ENCODE data around the gene FAM222A. TPM values are rescaled to one million over a fixed set of nuclear protein-coding genes. Genes with fewer than 3 reads are reported as not detected.

FAM222A gene
- total RNA-seq, 1 experiment from 2014 or later = 2.8 TPM

GRCh38 chr12:109771746-109772621, 58.4 kb downstream of the FAM222A start:
- H4K20me1 ChIP-seq (ENCODE audit: control insufficient read depth, insufficient read depth, insufficient read length) = no peaks in the 10 kb centered on the region
- no peaks in the 10 kb centered on the region; a peak in 1 of 5 replicates for H3K9me3 Mint-ChIP-seq
- no peak overlapping the region for H3K9ac ChIP-seq (ENCODE audit: extremely low read depth, insufficient read length, low read length)

More at GRCh38 chr12:109771746-109772621, 58.4 kb downstream of the FAM222A start:
- Mint-ChIP-seq H3K27ac (no peak overlapping the region; a peak in 1 of 7 replicates), H3K27me3 (ENCODE audit: low read depth) (no peaks in the 10 kb centered on the region), H3K36me3 (ENCODE audit: insufficient read depth in 1 of 3, low read depth in 3 of 3) (no peaks in the 10 kb centered on the region), H3K4me1 (peaks cover 13 to 17% of the 10 kb centered on the region in 2 experiments), H3K4me3 (no peak overlapping the region)
- Histone ChIP-seq H2BK5ac (ENCODE audit: insufficient read length, low read length) (no peak overlapping the region), H4K91ac (ENCODE audit: insufficient read length, low read depth, low read length) (no peak overlapping the region), H3K27ac (ENCODE audit: insufficient read length, low read depth, low read length) (no peak overlapping the region), H2AFZ (ENCODE audit: low read length) (no peak overlapping the region), H3T11ph (ENCODE audit: low read length) (no peak overlapping the region), H2BK20ac (ENCODE audit: low read depth, low read length, poor library complexity, severe bottlenecking) (no peak overlapping the region), H3K4me2 (ENCODE audit: insufficient read depth, insufficient read length, low read length) (no peak overlapping the region), H3K23ac (ENCODE audit: insufficient read length, low read depth, low read length) (no peak overlapping the region), H4K8ac (replicated peaks; ENCODE audit: insufficient read length, low read depth, low read length) (no peak overlapping the region), H2BK120ac (ENCODE audit: low read depth, low read length, poor library complexity, severe bottlenecking) (no peak overlapping the region), H3K4ac (ENCODE audit: low read depth, low read length) (no peak overlapping the region), H3K9me3 (ENCODE audit: control insufficient read depth, low read depth, low read length) (no peaks in the 10 kb centered on the region), H4K5ac (ENCODE audit: insufficient read length, low read depth, low read length) (no peak overlapping the region), H3K79me1 (ENCODE audit: insufficient read depth, low read depth, low read length, poor library complexity, severe bottlenecking) (no peaks in the 10 kb centered on the region), H2BK12ac (ENCODE audit: insufficient read length, low read depth, low read length) (no peak overlapping the region), H2BK15ac (ENCODE audit: low read depth, low read length) (no peak overlapping the region), H3K27me3 (ENCODE audit: insufficient read depth, low read length) (no peaks in the 10 kb centered on the region), H3K18ac (ENCODE audit: insufficient read length, low read depth, low read length) (no peak overlapping the region), H3K14ac (ENCODE audit: insufficient read depth, low read length) (no peak overlapping the region), H3K79me2 (ENCODE audit: insufficient read depth, low read length) (no peaks in the 10 kb centered on the region), H3K23me2 (ENCODE audit: insufficient read length, low read depth, low read length, poor library complexity, severe bottlenecking) (no peaks in the 10 kb centered on the region), H3K56ac (ENCODE audit: insufficient read length, low read depth, low read length) (no peak overlapping the region), H2AK5ac (ENCODE audit: insufficient read length, low read length) (no peak overlapping the region), H3K4me1 (ENCODE audit: insufficient read depth, low read length) (no peaks in the 10 kb centered on the region)
- no CpG with 5 or more reads among the region's 17 CpGs for WGBS (ENCODE audit: extremely low coverage, insufficient read length, low lambda C conversion rate)
- DNase-seq = peak; percentile 45
- peak; percentile 49; the same call in 2 of the 3 replicates for TF ChIP-seq CTCF (conservative IDR thresholded peaks at IDR 0.05)

Data from H9 (cell line).